Measurements from ENCODE around the gene ANKRD7.

ANKRD7 gene

DNA sequence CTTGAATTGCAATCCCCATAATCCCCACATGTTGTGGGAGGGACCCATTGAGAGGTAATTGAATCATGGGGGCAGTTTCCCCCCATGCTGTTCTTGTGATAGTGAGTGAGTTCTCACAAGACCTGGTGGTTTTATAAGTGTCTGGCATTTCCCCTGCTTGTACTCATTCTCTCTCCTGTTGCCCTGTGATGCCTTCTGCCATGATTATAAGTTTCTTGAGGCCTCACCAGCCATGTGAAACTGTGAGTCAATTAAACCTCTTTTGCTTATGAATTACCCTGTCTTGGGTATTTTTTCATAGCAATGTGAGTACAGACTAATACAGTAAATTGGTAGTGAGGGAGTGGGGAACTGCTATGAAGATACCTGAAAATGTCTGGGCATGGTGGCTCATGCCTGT lies 65.0 kb downstream of the ANKRD7 start:
- peaks cover 51% of the 10 kb centered on the region for H3K27me3 ChIP-seq (replicated peaks; ENCODE audit: insufficient read depth, low read length)
- H3K4me2 ChIP-seq (ENCODE audit: low read depth, low read length): no peak overlapping the region
- no peak for DNase-seq
- no peak overlapping the region for H2AFZ ChIP-seq (ENCODE audit: low read length)
- no peak overlapping the region for H3K27ac ChIP-seq (ENCODE audit: low read length)
- no peaks in the 10 kb centered on the region for H3K36me3 ChIP-seq (replicated peaks; ENCODE audit: insufficient read depth, low read length)
- no peak overlapping the region for H3K4me3 ChIP-seq (ENCODE audit: low read length)
- H3F3A ChIP-seq (ENCODE audit: insufficient read depth, low read length): peaks cover 4% of the 10 kb centered on the region; the same call in 1 of the 2 replicates
- H4K20me1 ChIP-seq (ENCODE audit: insufficient read depth, low read length): no peaks in the 10 kb centered on the region
- H3K79me2 ChIP-seq (ENCODE audit: low read length): no peaks in the 10 kb centered on the region
- no peaks in the 10 kb centered on the region for H3K9me2 ChIP-seq (replicated peaks; ENCODE audit: insufficient read depth, low read length)
- TF ChIP-seq EZH2 (optimal IDR thresholded peaks at IDR 0.05; ENCODE audit: low read depth, low read length): no peak
- no peak for TF ChIP-seq EZH2phosphoT487 (IDR thresholded peaks at IDR 0.05; ENCODE audit: low read length)
- no peak for TF ChIP-seq CTCF (IDR thresholded peaks at IDR 0.05; ENCODE audit: low read length)
- peaks cover 18% of the 10 kb centered on the region for H3K4me1 ChIP-seq (ENCODE audit: low read length)
- H3K9me3 ChIP-seq (replicated peaks; ENCODE audit: insufficient read depth, low read length): no peaks in the 10 kb centered on the region
- H3K9ac ChIP-seq (ENCODE audit: low read length): no peak overlapping the region

Data from MM.1S (cell line).